ENCODE measurements around the gene CAPNS1. TPM values are rescaled to one million over a fixed set of nuclear protein-coding genes. Genes with fewer than 3 reads are reported as not detected.

CAPNS1 gene
- total and polyA plus RNA-seq, 2 of the 13 experiments (the other 11 are each of a cell fraction or from before 2014, with no cell fraction given) = 322 to 526 TPM

DNA sequence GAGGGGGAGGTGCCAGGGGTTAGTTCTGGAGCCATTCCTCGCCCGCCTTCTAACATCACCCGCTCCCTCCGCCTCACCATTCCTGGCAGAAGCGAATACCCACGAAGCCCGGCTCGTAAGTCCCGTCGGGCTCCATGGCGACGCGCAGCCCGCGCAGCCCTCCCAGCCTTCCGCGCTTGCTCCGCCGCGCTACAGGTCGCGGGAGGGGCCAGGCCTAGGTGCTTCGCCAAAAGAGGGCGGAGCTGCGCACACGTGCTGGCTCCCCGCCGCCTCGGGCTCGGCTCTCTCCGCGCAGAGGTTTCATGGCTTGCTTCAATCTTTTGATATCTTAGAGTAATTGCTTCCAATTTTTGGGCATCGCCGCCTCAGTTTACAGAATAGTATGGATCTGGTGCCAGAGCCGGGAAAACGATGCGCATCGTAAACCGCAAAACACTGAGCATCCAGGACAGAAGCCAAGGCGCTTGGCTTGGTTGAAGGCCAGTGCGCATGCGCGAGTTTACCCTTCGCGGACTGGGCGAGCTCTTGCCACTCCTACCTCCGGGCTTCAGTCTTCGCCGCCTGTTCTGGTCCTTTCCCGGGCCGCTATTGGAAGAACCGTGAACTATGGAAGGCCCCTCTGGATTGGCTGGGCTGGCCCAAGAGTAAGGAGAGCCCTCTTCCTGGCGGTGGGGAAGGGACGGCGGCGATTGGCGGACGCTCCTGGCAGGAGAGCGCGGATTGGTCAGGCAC, 25.0 kb upstream of the CAPNS1 start, which contains the start of gene POLR2I (continued):
- TF ChIP-seq, protein P1, sequence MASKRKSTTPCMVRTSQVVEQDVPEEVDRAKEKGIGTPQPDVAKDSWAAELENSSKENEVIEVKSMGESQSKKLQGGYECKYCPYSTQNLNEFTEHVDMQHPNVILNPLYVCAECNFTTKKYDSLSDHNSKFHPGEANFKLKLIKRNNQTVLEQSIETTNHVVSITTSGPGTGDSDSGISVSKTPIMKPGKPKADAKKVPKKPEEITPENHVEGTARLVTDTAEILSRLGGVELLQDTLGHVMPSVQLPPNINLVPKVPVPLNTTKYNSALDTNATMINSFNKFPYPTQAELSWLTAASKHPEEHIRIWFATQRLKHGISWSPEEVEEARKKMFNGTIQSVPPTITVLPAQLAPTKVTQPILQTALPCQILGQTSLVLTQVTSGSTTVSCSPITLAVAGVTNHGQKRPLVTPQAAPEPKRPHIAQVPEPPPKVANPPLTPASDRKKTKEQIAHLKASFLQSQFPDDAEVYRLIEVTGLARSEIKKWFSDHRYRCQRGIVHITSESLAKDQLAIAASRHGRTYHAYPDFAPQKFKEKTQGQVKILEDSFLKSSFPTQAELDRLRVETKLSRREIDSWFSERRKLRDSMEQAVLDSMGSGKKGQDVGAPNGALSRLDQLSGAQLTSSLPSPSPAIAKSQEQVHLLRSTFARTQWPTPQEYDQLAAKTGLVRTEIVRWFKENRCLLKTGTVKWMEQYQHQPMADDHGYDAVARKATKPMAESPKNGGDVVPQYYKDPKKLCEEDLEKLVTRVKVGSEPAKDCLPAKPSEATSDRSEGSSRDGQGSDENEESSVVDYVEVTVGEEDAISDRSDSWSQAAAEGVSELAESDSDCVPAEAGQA (IDR thresholded peaks at IDR 0.05; ENCODE audit: low read depth) = no peak
- TF ChIP-seq, protein P1 (CRISPR knock-in tag; IDR thresholded peaks at IDR 0.05; ENCODE audit: borderline replicate concordance) = peak; percentile 96
- peak; percentile 71; the same call in 1 of the 2 replicates for TF ChIP-seq REL (CRISPR knock-in tag; conservative IDR thresholded peaks at IDR 0.05)
- TF ChIP-seq, protein P2, sequence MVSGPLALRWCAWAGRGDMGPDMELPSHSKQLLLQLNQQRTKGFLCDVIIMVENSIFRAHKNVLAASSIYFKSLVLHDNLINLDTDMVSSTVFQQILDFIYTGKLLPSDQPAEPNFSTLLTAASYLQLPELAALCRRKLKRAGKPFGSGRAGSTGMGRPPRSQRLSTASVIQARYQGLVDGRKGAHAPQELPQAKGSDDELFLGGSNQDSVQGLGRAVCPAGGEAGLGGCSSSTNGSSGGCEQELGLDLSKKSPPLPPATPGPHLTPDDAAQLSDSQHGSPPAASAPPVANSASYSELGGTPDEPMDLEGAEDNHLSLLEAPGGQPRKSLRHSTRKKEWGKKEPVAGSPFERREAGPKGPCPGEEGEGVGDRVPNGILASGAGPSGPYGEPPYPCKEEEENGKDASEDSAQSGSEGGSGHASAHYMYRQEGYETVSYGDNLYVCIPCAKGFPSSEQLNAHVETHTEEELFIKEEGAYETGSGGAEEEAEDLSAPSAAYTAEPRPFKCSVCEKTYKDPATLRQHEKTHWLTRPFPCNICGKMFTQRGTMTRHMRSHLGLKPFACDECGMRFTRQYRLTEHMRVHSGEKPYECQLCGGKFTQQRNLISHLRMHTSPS (CRISPR knock-in tag; IDR thresholded peaks at IDR 0.05; ENCODE audit: low read depth) = no peak; the same call in 1 of the 2 replicates
- TF ChIP-seq ZMAT3 (CRISPR knock-in tag; conservative IDR thresholded peaks at IDR 0.05) = peak; percentile 96
- no peak for TF ChIP-seq CEBPB (IDR thresholded peaks at IDR 0.05; ENCODE audit: borderline replicate concordance, low read depth, low read length)
- TF ChIP-seq, protein P3, sequence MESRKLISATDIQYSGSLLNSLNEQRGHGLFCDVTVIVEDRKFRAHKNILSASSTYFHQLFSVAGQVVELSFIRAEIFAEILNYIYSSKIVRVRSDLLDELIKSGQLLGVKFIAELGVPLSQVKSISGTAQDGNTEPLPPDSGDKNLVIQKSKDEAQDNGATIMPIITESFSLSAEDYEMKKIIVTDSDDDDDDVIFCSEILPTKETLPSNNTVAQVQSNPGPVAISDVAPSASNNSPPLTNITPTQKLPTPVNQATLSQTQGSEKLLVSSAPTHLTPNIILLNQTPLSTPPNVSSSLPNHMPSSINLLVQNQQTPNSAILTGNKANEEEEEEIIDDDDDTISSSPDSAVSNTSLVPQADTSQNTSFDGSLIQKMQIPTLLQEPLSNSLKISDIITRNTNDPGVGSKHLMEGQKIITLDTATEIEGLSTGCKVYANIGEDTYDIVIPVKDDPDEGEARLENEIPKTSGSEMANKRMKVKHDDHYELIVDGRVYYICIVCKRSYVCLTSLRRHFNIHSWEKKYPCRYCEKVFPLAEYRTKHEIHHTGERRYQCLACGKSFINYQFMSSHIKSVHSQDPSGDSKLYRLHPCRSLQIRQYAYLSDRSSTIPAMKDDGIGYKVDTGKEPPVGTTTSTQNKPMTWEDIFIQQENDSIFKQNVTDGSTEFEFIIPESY (CRISPR knock-in tag; IDR thresholded peaks at IDR 0.05) = no peak
- peak; percentile 66 for TF ChIP-seq RAD21 (CRISPR knock-in tag; IDR thresholded peaks at IDR 0.05)
- TF ChIP-seq, protein P4, sequence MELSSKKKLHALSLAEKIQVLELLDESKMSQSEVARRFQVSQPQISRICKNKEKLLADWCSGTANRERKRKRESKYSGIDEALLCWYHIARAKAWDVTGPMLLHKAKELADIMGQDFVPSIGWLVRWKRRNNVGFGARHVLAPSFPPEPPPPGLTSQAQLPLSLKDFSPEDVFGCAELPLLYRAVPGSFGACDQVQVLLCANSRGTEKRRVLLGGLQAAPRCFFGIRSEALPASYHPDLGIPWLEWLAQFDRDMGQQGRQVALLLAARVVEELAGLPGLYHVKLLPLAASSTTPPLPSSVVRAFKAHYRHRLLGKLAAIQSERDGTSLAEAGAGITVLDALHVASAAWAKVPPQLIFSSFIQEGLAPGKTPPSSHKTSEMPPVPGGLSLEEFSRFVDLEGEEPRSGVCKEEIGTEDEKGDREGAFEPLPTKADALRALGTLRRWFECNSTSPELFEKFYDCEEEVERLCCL (CRISPR knock-in tag; IDR thresholded peaks at IDR 0.05; ENCODE audit: borderline replicate concordance) = no peak
- TF ChIP-seq, protein P5, sequence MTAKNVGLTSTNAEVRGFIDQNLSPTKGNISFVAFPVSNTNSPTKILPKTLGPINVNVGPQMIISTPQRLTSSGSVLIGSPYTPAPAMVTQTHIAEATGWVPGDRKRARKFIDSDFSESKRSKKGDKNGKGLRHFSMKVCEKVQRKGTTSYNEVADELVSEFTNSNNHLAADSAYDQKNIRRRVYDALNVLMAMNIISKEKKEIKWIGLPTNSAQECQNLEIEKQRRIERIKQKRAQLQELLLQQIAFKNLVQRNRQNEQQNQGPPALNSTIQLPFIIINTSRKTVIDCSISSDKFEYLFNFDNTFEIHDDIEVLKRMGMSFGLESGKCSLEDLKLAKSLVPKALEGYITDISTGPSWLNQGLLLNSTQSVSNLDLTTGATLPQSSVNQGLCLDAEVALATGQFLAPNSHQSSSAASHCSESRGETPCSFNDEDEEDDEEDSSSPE (CRISPR knock-in tag; IDR thresholded peaks at IDR 0.05) = peak; percentile 96
- peak; percentile 64; the same call in 1 of the 2 replicates for TF ChIP-seq SPEN (CRISPR knock-in tag; IDR thresholded peaks at IDR 0.05; ENCODE audit: low read depth)
- TF ChIP-seq RBM39 (IDR thresholded peaks at IDR 0.05; ENCODE audit: low read depth, low read length, poor library complexity, severe bottlenecking) = peak; percentile 91
- TF ChIP-seq ELF3 (CRISPR knock-in tag; IDR thresholded peaks at IDR 0.05) = peak; percentile 64; the same call in 1 of the 2 replicates
- TF ChIP-seq, protein P6, sequence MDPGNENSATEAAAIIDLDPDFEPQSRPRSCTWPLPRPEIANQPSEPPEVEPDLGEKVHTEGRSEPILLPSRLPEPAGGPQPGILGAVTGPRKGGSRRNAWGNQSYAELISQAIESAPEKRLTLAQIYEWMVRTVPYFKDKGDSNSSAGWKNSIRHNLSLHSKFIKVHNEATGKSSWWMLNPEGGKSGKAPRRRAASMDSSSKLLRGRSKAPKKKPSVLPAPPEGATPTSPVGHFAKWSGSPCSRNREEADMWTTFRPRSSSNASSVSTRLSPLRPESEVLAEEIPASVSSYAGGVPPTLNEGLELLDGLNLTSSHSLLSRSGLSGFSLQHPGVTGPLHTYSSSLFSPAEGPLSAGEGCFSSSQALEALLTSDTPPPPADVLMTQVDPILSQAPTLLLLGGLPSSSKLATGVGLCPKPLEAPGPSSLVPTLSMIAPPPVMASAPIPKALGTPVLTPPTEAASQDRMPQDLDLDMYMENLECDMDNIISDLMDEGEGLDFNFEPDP (CRISPR knock-in tag; conservative IDR thresholded peaks at IDR 0.05) = no peak

All from HepG2 (cell line).